Measurements from ENCODE around the gene MAMSTR.

GRCh38 chr19:48734625-48735024 is 15.1 kb upstream of the MAMSTR start:
- TF ChIP-seq CTCF (conservative IDR thresholded peaks at IDR 0.05; ENCODE audit: low read depth, low read length): no peak
- no peak for TF ChIP-seq EZH2phosphoT487 (IDR thresholded peaks at IDR 0.05; ENCODE audit: borderline replicate concordance, low read length)

Measured in PC-3 (cell line).